Fibroblast of the aortic adventitia (primary cell): ENCODE measurements around the gene GPR84. TPM values are rescaled to one million over a fixed set of nuclear protein-coding genes. Genes with fewer than 3 reads are reported as not detected.

Experiments used
- DNase-seq: peaks from one replicate; pipeline ENCODE4 v3.0.0-alpha.2; 2010; ENCODE audit warnings: low read depth
- H3K4me3 ChIP-seq: 2 replicates; pipeline ENCODE4 v1.5.1; 2011; ENCODE audit warnings: low read depth, mild to moderate bottlenecking, control low read depth, low read length, moderate library complexity
- total RNA-seq: library from RNA; depleted of rRNA; stranded (reverse); fragments of >200 nt; gene quantifications from 2 replicates; pipeline ENCODE4 v1.2.3, GENCODE V29; 2012; ENCODE audit warnings: low replicate concordance
- TF ChIP-seq, protein P1 (sequence below): IDR thresholded peaks from 2 replicates; pipeline ENCODE4 v1.5.1; 2011; ENCODE audit warnings: mild to moderate bottlenecking, low read length, control low read depth, inconsistent platforms; ENCODE audit not compliant: insufficient read depth

The GPR84 gene
- total RNA-seq, 1 donor = not detected

DNA sequence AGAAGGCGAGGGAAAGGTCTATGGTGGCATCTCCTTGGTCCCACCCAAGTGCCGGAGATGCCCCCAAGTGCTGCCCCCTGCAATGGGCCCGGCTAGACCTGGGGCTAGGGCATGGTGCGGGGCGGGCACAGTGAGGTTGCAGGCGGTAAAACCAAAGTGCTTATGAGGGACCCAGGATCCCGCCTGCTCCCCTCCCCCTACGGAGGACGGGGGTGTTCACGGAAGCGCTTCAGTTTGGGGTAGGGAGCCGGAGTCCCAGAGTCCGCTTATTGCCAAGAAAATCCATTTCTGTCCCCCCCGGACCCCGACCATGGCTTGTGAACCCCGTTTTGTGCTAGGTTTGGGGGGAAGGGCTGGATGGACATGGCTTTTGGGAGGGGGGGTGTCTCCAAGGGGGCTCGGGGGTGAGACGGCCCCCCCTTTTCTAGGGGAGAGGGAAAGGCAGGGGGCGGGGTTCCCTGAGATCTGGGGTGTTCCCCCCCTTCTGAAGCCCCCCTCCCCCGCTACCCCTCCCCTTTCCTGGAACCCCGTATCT, 5.4 kb upstream of the GPR84 start:
- H3K4me3 ChIP-seq = no peak overlapping the region
- TF ChIP-seq, protein P1, sequence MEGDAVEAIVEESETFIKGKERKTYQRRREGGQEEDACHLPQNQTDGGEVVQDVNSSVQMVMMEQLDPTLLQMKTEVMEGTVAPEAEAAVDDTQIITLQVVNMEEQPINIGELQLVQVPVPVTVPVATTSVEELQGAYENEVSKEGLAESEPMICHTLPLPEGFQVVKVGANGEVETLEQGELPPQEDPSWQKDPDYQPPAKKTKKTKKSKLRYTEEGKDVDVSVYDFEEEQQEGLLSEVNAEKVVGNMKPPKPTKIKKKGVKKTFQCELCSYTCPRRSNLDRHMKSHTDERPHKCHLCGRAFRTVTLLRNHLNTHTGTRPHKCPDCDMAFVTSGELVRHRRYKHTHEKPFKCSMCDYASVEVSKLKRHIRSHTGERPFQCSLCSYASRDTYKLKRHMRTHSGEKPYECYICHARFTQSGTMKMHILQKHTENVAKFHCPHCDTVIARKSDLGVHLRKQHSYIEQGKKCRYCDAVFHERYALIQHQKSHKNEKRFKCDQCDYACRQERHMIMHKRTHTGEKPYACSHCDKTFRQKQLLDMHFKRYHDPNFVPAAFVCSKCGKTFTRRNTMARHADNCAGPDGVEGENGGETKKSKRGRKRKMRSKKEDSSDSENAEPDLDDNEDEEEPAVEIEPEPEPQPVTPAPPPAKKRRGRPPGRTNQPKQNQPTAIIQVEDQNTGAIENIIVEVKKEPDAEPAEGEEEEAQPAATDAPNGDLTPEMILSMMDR = no peak
- no peak for DNase-seq

DNA sequence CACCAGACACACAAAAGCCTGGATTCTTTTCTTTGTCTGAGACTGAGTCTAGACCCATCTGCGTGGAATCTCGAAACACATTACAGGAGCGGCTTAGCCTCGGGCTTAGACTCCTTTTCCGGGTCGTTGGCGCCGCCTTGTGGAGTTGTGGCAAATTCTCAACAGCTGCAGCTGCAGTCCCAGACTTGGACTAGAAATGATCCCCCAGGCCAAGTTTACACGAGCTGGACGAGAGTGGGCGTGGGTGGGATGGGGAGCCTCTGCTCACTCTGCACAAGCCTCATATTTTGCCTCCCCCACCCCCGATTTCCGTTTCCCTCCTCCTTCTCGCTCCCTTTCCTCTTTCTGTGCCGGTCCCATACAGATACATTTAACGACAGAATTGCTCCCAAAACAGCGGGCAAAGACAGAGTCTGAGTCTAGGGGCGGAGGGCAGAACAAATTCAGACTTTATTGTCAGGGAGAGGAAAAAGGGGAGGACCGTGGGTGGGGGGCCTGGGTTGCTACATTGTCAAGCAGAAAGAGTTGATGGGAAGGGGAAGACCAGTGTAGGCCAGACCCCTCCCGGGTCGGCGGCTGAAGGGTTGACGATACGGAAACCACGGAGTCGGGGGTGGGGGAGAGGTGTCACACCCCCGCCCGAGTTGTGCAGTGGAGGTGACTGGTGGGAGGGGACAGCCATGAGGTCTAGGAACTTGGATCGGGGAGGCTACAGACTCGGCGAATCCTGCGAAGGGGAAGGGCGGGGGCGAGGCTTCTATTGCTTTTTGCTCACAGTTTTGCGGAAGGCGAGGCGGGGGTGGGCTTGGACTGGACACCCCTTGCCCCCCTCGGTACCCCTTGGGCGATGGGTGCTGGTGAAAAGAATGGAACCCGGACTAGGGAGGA, 4.7 kb upstream of the GPR84 start:
- peak; percentile 94 for DNase-seq
- H3K4me3 ChIP-seq = peak overlapping the region; percentile 37
- TF ChIP-seq, protein P1 = peak; percentile 94

DNA sequence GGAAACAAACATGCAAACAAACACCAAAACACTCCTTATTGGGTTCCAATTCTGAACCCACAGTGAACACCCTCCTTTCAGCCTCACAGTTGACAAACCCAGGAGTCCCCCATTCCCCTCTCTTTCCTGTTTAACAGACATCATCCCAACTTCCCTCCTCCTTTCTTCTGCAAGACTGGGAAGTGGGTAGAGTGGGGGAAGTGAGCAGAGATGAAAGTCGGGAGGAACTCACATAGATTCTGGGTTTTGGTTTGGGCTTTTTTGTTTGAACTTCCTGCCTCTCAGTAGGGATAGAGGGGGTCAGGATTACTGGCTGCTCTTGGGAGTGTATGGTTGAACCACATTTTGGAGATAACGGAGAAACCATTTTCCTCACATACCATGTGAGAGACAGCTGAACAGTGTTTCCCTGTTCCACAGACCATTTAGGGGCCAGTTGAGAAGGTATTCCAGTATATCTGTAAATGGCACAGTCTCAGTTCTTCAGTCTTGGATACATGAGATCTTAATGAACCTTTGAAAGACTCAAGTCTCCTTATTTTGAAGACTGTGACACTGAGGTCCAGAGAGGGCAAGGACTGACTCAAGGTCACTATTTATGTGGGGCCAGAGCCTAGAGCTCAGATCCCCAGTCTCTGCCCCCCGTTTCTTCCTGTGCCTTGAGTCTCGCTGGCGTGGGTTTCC, 3.9 kb upstream of the GPR84 start:
- DNase-seq = no peak
- TF ChIP-seq, protein P1 = no peak
- H3K4me3 ChIP-seq = no peak overlapping the region

DNA sequence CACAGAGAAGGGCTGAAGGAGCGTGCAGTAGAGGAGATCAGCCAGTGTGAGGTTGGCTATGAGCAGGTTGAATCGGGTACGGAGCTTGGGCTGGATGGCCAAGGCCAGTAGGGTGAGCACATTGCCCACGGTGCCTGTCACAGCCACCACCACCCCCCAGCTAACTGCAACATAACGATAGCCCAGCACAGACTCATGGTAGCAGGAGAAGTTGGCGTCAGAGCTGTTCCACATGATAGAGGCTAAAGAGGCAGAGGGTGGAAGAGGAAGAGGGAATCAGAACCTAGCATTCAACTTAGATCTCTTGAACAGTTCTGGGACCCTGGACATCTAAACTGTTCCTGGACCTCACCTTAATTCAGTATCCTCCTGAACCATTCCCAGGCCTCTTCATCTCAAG, 668 bp downstream of the GPR84 start:
- no peak for DNase-seq
- H3K4me3 ChIP-seq = no peak overlapping the region
- TF ChIP-seq, protein P1 = no peak

DNA sequence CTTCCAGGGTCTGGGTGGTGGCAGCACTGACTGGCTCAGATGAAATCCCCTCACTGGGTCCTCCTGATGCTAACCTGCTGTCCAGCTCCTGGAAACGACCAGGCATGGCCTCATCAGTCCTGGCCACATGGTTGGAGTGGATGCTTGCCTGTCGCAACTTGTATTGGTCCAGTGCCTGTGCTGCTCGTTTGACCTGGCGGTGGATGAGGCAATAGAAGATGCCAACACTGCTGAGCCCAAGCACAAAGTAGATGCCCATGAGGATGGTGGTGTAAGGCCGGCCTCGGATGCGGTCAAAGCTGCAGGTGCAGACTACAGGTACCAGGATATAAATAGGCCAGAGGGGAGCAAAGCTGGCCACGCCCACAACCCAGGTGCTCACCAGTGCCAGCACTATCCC, 1.2 kb downstream of the GPR84 start:
- TF ChIP-seq, protein P1 = no peak

DNA sequence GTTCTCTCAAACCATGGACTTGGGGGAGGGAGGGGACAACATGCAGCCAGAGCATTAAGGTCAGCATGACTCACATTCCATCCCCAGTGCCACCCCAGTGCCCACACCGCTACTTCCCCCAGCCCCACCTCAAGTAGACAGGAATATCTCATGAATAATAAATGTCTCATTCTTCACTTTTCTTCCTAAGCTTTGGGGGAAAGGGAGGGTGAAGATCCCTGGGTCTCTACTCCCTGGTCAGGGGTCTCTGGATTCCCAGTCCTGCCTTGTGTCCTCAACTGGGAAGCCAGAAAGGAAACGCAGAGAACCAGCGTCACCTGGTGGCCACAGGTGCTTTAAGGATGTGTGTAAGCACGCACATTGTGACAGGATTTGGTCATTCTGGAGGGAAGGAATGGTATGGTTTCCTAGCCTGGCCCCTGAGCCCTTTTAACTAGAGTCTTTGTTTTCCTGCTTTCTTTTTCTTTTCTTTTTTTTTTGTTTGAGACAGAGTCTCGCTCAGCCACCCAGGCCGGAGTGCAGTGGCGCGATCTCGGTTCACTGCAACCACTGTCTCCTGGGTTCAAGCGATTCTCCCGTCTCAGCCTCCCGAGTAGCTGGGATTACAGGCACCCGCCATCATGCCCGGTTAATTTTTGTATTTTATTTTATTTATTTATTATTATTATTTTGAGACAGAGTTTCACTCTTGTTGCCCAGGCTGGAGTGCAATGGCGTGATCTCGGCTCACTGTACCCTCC, 3.4 kb downstream of the GPR84 start:
- DNase-seq = peak; percentile 83
- TF ChIP-seq, protein P1 = peak; percentile 85

More for the DNA sequence above, 1.2 kb downstream of the GPR84 start:
- H3K4me3 ChIP-seq = no peak overlapping the region
- DNase-seq = no peak

More for the DNA sequence above, 3.4 kb downstream of the GPR84 start:
- no peak overlapping the region for H3K4me3 ChIP-seq
